HT1080 (cell line): ENCODE measurements around the gene FOXP1. TPM values are rescaled to one million over a fixed set of nuclear protein-coding genes. Genes with fewer than 3 reads are reported as not detected.

Experiments
- DNase-seq: peaks from one replicate; pipeline ENCODE4 v3.0.0-alpha.2; 2015; ENCODE audit warnings: low read depth
- total RNA-seq: library from RNA; depleted of rRNA; stranded (reverse); fragments of >200 nt; shearing (Covaris generic); gene quantifications from 2 replicates; pipeline ENCODE4 v1.2.3, GENCODE V29; 2014

The FOXP1 gene
- total RNA-seq, 1 experiment from 2014 or later, result 65.9 TPM

GRCh38 chr3:71065764-71066013, 517.8 kb downstream of the FOXP1 start:
- DNase-seq, result peak; percentile 17

DNA sequence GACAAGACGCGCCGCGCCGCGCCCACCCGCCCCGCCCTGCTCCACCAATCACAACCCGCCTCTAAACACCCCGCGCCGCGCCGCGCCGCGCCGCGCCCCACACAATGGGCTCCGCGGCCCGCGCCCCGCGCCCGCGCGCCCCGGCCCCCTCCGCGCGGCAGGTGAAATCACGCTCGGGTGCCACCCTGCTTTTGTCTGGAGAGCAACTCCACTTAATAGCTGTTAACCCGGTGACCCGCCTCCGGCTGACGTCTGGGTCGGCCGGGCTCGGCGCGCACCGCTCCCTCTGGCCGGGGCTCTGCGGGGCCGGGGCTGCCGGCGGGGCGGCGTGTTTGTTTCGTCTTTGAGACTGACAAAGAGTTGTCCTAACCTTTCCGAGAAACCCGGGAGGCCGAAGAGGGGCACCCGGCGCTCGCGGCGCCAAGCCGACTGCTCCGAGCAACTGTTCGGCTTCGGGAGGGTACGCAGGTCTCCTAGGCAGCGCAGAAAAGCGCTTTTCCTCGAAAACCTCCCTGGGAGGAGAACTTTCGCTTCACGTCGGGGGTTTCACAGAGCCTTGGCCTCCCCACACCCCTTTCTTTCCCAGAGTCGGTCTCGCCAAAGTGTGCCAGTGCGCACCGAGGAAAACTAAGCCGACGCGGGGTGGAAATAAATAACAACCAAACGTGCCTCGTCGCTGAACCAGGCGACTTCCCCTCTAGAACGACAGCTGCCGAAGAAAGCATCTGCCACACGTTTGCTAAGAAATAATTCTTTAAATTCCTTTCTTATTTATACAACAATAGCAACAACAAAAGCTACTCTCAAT, 518.4 kb downstream of the FOXP1 start:
- DNase-seq, result peak; percentile 47

- peak; percentile 73 for DNase-seq
These were observed 519.1 kb downstream of the FOXP1 start for GRCh38 chr3:71064291-71064955.

- DNase-seq, result peak; percentile 80
These were observed 519.7 kb downstream of the FOXP1 start for GRCh38 chr3:71063773-71064290.

GRCh38 chr3:71062952-71063772, 520.4 kb downstream of the FOXP1 start:
- DNase-seq, result peak; percentile 74

GRCh38 chr3:71062037-71062932, 521.2 kb downstream of the FOXP1 start:
- peak; percentile 20 for DNase-seq

- DNase-seq, result no peak
These were observed 521.9 kb downstream of the FOXP1 start for GRCh38 chr3:71061581-71061980.

- DNase-seq, result peak; percentile 31
These were observed 522.5 kb downstream of the FOXP1 start for GRCh38 chr3:71061037-71061436.

- DNase-seq, result no peak
These were observed 523.0 kb downstream of the FOXP1 start for GRCh38 chr3:71060536-71060935.

DNA sequence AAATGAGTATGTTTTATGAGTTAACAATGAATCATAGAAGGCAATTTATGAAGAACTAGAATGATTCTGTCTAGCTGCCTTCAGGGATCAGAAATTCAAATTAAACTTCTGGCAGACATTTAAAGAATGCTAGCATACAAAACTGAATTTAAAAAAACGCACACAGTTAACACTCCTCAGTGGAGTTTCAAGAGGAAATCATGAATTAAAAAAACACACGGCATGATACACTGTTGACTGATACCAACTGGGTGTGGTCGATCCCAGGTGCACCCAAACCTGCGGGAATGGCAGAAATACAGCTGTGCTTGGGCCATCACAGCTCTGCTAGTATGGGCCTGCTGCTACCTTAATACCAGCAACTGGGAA, 526.0 kb downstream of the FOXP1 start:
- peak; percentile 62 for DNase-seq

GRCh38 chr3:71056327-71056726, 527.2 kb downstream of the FOXP1 start:
- DNase-seq, result peak; percentile 82

DNA sequence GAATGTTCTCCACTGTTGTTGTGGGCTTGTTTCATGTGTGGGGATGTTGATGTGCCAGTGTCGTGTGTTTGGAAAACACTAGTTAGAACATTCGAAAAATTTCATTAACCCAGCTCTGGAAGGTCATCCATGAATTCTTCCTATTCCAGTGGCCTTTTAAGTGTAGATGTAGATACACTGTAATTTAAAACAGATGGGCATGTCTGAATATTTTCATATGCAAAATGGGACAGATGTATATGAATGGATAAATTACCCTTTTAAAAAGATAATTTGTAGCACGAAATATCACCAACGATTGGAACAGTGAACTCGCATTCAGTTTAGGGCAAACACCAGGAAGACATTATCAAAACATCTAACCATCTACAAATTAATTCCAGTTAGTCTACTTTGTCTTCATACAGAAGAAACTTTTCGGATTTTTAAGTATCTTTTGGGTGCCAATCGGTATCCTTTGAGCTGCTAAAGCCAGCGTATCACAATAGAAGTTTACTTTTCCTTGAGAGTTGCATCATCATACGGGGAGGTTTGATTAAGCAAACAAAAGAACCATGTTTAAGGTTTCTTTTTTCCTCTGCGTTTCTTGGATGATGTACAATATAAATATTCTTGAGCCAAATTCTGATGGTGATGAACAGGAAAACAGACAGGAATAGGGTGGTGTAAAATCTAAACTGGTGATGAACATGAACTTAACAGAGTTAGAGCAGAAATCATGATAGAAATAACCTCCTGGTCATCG, 528.1 kb downstream of the FOXP1 start:
- peak; percentile 52 for DNase-seq

DNA sequence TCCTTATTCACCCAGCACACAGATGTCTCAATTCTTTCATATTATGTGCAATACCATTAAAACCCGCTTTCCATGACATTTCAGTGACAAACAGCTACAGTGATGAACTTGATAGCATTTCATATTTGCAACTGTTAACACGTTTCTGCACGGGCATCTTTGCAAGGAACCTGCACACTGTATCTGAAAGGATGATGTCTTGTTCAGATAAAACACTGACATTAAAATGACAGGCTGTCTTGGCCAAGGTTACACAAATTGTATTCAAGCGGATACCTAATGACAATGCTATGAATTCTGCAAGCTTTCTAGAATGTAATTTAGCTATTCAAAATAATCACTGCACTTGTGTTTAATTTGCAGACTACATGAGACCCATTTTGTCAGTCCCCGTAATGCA, 529.2 kb downstream of the FOXP1 start:
- no peak for DNase-seq

DNA sequence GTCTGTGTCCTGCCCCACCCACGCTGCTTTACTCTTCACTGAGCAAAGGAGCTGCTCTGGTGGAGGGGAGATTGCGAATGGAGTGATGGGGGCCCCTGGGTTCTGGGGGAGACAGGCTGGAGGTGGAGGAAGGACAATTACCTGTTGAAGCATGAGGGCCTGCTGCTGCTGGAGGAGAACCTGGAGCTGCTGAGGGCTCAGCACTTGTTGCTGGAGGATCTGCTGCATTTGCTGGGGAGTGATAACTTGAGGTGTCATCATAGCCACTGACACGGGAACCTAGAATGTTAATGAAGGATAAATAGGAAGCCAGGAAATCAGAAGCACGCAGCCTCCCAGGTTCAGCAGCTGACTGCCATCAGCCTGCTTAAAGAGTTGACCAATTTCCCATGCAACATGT, 530.0 kb downstream of the FOXP1 start:
- DNase-seq, result no peak

GRCh38 chr3:71052716-71053115, 530.8 kb downstream of the FOXP1 start:
- no peak for DNase-seq

GRCh38 chr3:71051893-71052687, 531.4 kb downstream of the FOXP1 start:
- DNase-seq, result no peak

GRCh38 chr3:71051259-71051595, 532.3 kb downstream of the FOXP1 start:
- DNase-seq, result no peak

GRCh38 chr3:71050538-71051258, 532.8 kb downstream of the FOXP1 start:
- peak; percentile 54 for DNase-seq

DNA sequence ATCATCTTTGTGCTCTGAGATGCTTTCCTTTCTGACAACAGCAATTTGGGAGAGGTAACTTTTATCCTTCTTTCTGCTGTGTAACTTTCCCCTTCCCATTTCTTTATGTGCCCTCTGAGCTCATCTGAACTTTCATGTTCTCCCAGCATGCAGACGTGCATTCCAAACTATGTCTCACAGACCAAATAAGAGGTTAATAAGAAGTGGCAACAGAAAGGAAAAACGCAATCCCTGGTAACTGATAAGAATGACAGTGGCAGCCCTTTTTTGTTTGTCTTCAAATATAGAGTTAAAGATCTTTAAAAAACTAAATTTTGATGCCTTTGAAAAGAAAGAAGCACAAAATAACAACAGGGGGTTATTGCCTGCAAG, 533.4 kb downstream of the FOXP1 start:
- DNase-seq, result peak; percentile 13
